ENCODE measurements around the gene ROBO1.
"Not testable (repeated sequence)": the region's sequence is repeated elsewhere in the genome, so short reads cannot be mapped to it uniquely, and the experiment has no call there.

ROBO1 gene

GRCh38 chr3:78721771-78722543 is 1045.8 kb downstream of the ROBO1 start:
- no peak for DNase-seq

- DNase-seq: no peak
Observed at GRCh38 chr3:78718707-78719106, 1049.1 kb downstream of the ROBO1 start.

- no peak for DNase-seq
Observed at GRCh38 chr3:78717041-78717440, 1050.8 kb downstream of the ROBO1 start.

GRCh38 chr3:78712941-78713340 is 1054.9 kb downstream of the ROBO1 start:
- DNase-seq: no peak

- DNase-seq: no peak
Observed at GRCh38 chr3:78712270-78712669, 1055.5 kb downstream of the ROBO1 start.

GRCh38 chr3:78708565-78709073 is 1059.2 kb downstream of the ROBO1 start:
- DNase-seq: no peak

GRCh38 chr3:78707609-78708008 is 1060.2 kb downstream of the ROBO1 start:
- DNase-seq: no peak

GRCh38 chr3:78706906-78707523 is 1060.8 kb downstream of the ROBO1 start:
- no peak for DNase-seq

- DNase-seq: no peak
Observed at GRCh38 chr3:78703944-78704343, 1063.9 kb downstream of the ROBO1 start.

- no peak for DNase-seq
Observed at GRCh38 chr3:78701537-78701936, 1066.3 kb downstream of the ROBO1 start.

- no peak for DNase-seq
Observed at GRCh38 chr3:78698431-78698830, 1069.4 kb downstream of the ROBO1 start.

- DNase-seq: no peak
Observed at GRCh38 chr3:78697426-78697825, 1070.4 kb downstream of the ROBO1 start.

GRCh38 chr3:78690766-78691165 is 1077.0 kb downstream of the ROBO1 start:
- DNase-seq: no peak

- DNase-seq: no peak
Observed at GRCh38 chr3:78689378-78689777, 1078.4 kb downstream of the ROBO1 start.

- DNase-seq: no peak
Observed at GRCh38 chr3:78687520-78687919, 1080.3 kb downstream of the ROBO1 start.

GRCh38 chr3:78683284-78683683 is 1084.5 kb downstream of the ROBO1 start:
- no peak for DNase-seq

- not testable (repeated sequence) for DNase-seq
Observed at GRCh38 chr3:78675119-78675805, 1092.5 kb downstream of the ROBO1 start.

- DNase-seq: no peak
Observed at GRCh38 chr3:78670746-78671145, 1097.1 kb downstream of the ROBO1 start.

- DNase-seq: no peak
Observed at GRCh38 chr3:78670094-78670493, 1097.7 kb downstream of the ROBO1 start.

- peak; percentile 19 for DNase-seq
Observed at GRCh38 chr3:78668302-78668701, 1099.5 kb downstream of the ROBO1 start.

- DNase-seq: no peak
Observed at GRCh38 chr3:78666470-78666800, 1101.4 kb downstream of the ROBO1 start.

GRCh38 chr3:78665776-78666469 is 1101.9 kb downstream of the ROBO1 start:
- no peak for DNase-seq

- DNase-seq: no peak
Observed at GRCh38 chr3:78665101-78665500, 1102.7 kb downstream of the ROBO1 start.
